Activated T-cell treated with anti-CD3 and anti-CD28 coated beads for 48 hours (primary cell): ENCODE data around the gene ZBP1.

Source experiments
- DNase-seq: peaks from one replicate; pipeline ENCODE4 v3.0.0-alpha.2; 2020; ENCODE audit warnings: low read depth

The ZBP1 gene

GRCh38 chr20:57658447-57658832 lies 38.2 kb upstream of the ZBP1 start:
- DNase-seq, result no peak

GRCh38 chr20:57657535-57658446 lies 37.6 kb upstream of the ZBP1 start:
- DNase-seq, result no peak

- no peak for DNase-seq
These were observed 36.8 kb upstream of the ZBP1 start for GRCh38 chr20:57656821-57657534.

DNA sequence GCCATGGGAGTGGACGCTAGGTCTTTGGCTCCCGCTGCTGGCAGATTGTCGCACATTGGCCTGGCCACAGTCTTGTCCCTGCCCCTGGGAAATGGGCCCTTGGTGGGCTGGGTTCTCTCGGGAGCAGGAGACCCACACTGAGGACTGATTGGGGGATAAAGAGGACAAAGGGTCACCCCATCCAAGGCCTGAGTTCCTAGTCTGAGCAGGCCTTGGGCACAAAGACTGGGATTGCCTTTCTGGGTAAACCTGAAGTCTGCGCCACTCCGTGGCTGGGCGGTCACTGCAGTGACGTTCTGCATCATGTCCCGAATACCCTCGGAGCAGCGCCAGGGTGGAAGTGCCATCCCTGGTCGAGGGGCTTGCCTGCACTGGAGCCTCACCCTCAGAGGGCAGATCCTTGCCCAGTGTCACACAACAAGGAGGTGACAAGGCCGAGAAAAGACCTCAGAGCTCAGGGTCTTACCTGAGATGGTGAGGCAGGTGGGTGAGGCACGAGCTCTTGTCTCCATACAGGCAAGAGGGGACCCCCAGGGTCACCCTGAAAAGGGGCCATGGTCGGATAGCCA lies 36.1 kb upstream of the ZBP1 start:
- no peak for DNase-seq

DNA sequence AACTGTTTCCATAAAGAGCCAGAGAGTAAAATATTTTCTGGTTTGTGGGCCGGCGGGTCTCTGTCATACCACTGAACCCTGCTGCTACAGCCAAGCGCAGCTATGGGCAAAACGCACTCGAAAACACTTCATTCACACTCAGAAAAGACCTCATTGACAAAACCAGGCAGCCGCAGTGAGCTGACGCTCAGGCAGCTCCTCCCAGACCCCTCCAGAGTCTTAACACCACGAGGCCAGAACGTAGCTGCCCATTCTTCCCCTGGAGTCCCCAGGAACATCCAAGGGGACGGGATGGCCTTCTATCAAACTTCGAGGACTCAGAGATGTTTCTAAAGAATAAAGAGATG lies 35.6 kb upstream of the ZBP1 start:
- no peak for DNase-seq

DNA sequence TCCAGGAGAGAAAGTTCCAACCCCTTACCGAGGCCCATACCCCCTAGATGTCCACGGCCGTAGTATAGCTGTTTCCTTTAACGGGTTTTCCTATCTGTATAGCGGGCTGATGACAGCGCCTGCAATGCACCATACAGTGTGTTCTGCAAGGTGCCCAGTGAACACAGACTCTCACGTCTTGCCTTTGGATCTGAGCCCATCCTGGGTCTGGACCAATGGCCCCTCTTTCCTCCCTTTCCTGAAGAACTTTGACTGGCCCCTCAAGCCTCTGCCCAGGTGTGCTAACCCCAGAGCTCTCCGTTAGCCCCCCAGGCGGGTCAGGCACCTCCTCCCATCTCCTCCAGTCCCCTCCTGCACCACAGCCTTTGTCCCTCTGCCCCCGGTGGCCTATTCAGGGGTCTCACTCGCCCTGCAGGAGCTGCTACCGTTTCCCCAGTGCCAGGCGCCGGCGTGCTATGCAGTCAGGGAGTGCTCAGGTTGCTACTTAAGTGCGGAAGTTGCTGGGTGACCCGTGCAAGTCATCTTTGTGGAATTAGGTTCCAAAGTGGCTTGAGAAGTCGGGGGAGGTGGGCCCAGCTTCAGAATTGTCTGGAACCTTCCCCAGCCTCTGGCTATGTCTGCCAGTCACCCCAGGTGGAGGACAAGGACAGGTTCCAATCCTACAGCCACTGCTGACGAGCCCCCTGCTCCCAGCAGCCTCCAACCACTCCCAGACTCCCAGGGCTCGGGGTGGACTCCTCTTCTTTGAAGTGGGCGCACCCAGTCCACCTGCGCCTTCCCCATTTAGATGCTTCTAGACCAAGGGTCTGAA lies 35.0 kb upstream of the ZBP1 start:
- no peak for DNase-seq

DNA sequence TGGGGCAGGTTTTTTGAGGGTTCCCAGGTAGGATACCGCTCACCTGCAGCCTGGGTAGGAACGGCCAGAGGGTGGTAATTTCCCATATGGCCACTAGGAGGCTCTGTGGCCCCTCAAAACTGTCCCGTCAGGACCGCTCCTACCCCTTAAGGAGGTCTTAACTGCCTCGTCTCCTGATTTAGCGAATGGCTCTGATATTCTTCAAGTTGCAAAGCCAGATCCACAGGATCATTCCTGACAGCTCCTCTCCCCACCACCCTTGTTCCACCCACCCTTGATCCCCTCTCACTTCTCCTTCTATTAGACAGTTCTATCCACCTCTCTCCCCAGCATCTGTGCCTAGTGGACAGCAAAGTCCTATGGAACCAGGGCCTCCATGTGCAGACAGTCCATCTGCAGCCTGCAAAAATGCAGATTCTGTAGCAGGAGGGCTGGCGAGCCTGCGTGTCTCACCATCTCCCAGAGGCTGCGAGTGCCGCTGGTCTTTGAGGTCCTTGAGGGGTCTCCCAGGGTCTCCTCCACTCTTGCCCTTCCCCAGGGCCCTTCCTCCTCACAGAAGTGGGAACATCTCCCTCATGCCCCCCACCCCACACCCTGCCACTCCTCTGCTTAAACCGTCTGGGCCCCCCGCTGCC lies 34.3 kb upstream of the ZBP1 start:
- DNase-seq, result peak; percentile 38

- no peak for DNase-seq
These were observed 33.7 kb upstream of the ZBP1 start for GRCh38 chr20:57653910-57654309.

GRCh38 chr20:57653546-57653900 lies 33.3 kb upstream of the ZBP1 start:
- no peak for DNase-seq

- no peak for DNase-seq
These were observed 32.6 kb upstream of the ZBP1 start for GRCh38 chr20:57652606-57653545.

DNA sequence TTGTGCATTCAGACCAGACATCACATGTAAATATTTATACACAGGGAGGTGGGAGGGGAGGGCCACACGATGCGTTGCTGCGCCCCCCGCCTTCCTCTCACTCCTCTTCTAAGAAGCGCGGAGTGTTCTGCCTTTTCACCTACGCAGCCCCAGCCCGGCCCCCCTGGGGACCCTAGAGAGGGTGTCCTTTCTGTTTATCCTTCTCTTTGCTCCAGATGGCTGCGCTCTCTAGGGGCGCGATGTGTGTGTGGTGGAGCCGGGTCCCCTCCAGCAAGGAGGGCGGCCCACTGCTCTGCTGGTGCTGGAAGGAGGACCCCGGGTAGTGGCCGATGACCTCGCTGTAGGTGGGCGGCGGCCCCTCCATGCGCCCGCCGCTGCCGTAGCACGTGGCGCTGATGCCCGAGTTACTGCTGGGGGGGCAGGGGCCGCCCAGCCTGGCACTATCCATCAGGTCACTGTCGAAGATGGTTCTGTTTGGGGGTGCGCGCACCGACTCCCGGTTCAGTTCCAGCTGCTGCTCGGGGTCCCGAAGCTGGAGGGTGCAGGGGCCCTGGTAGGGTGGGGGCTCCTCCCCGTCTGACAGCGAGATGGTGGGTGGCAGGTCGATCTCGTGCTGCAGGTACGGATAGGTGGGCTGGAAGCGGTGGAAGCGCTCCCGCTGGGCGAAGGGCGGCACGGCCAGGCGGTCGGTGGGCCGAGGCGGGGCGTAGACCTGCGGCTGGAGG lies 31.8 kb upstream of the ZBP1 start:
- DNase-seq, result no peak

DNA sequence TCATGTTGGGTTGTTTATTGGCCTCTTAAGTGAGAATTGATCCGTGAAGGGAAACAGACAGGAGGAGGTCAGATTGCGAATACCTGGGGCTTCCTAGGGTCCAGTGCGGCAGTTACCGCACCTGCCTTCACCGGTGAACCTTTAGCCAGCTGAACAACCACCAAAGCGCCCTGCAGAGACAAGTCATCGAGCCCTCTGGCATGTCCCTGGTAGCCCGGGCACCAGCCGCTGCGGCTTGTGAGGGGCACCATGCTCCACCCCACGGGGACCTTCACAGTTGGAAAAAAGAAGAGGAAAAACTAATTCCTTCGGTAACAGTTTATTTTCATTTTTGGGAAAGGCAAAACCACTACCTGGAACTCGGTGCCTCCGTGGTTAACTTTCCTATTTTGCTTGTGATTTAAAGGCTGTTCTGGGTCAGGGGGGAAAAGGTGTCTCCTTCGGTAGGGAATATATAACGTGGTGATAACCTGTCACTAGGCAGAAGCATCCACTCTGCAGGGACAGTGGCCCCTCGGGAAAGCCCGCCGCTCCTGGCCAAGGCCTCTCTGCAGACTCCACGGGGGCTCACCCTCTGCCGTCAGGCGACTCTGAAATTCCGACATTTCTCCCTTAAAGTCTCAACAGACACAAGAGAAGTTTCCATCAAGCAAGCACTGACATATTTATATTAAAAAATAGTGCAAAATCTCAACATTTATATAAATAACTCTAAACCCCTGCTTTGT lies 30.7 kb upstream of the ZBP1 start:
- DNase-seq, result no peak

- DNase-seq, result no peak
These were observed 30.0 kb upstream of the ZBP1 start for GRCh38 chr20:57650266-57650665.

DNA sequence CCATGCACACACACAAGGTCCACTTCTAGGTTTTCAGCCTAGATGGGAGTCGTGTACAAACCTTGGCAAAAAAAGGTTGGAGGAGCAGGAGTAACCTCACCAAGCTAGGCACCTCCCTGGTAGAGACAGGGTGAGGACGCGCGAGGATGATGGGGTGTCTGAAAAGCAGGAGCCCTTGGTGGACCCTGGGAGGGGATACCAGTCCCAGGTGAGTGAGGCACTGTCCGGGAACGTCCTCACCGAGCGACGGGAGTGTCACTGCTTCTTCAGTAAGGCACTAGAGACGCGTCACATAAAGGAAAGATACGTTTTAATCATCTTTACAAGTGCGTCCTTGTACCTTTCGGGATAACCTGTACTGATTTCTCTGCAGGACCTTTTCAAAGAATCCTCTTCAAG lies 29.4 kb upstream of the ZBP1 start:
- DNase-seq, result no peak

- DNase-seq, result no peak
These were observed 28.8 kb upstream of the ZBP1 start for GRCh38 chr20:57648878-57649616.

GRCh38 chr20:57647933-57648785 lies 27.9 kb upstream of the ZBP1 start:
- DNase-seq, result no peak

DNA sequence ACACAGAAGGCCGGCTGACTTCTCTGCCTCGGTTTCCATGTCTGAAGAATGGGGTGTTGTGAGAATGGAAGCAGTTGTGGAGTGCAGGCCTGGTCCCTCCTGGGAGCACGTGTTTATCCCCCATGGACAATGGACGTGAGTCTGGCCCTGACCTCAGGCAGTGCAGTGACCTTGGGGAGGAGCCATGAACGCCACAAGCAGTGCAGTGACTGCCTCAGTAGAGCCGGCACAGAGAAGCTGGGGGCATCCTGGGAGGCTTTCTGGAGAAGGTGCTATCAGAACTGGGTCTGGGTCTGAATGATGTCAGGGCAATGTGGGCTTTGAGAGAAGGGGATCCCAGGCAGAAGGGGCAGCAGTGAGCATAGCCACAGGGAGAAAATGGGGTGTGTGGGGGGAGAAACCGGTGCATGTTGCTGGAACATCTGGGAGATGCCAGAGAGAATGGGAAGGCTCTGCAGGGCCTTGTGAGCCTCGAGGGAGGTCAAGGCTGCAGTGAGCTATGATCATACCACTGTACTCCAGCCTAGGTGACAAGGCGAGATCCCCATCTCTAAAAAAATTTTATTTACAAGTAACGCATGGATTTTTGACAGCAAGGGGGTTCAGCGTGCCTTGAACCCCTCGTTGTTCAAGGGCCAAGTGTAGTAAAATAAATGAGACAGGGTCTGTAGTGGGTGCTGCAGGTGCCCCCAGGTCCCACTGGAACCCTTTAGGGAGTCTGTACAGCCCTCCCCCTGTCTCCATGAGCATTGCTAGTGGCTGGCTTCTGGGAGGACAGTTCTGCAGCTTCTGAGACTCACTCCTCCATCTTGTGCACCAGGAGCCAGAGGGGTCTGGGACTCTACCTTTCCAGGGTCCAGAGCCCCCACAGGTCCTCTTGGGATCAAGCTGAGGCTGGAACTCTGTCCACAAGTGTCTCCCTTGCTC lies 27.0 kb upstream of the ZBP1 start:
- DNase-seq, result no peak
